EH (cell line): ENCODE data around the gene NPHS2.
"Not testable (repeated sequence)": the region's sequence is repeated elsewhere in the genome, so short reads cannot be mapped to it uniquely, and the experiment has no call there.

Experiments
- DNase-seq: peaks from one replicate; pipeline ENCODE4 v3.0.0-alpha.2; 2015; ENCODE audit warnings: low read depth

The NPHS2 gene

DNA sequence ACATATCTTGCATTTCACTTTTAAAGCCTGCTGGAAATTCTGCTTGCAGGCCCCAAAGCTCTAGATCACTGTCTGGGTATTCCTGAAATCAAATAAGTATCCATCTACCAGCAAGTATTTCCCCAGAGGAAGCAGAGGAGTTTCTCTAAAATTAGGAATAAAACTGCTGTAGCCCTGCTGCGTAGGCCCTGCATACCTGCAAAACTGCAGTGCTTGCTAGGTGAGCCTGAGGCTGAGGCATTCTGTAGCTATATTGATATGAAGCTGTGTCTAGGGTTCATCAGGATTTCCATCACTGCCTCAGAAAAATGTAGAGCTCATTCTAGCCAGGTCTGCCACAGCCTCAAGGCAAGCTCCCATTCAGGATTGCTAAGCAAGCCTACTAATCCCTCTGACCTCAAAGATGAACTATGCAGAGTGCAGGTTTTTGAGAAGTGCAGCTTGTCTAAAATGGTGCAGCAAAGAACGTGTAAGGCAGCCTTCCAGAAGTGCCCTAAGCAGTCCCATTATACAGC lies 28.7 kb downstream of the NPHS2 start:
- no peak for DNase-seq

DNA sequence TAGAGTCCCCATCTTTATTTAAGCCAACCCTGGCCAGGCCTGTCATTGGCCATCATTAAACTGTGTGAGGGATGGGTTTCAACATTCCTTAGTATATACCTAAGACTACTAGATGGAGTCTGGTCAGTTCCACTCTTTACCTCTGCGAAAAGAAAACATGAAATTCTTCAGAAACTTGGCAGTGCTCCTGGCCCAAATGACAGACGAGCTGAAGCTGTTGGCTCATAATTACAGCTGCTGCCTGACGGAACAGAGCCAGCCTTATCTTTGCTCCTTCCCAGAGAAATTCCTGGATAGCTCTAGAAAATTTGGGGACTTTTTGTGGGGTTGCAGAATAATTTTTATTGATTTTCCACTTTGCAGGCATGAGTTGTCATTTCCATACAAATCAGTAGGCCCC lies 30.4 kb downstream of the NPHS2 start:
- no peak for DNase-seq

DNA sequence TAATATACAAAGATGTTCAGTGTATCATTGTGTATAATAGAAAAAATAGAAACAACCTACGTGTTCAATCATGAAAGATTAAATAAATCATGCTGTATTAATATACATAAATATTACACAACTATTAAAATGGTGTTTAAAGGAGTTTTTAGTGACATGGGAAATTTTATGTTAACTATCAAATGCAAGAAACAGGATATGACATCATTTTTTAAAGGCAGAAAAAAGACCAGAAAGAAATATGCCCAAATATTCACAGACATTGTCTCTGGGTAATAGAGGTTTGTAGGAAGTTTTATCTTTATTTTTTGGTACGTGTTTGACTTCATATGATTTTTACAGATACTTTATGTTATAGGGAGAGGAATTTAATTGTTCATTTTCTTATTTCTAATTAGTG lies 34.0 kb downstream of the NPHS2 start:
- DNase-seq, result no peak

DNA sequence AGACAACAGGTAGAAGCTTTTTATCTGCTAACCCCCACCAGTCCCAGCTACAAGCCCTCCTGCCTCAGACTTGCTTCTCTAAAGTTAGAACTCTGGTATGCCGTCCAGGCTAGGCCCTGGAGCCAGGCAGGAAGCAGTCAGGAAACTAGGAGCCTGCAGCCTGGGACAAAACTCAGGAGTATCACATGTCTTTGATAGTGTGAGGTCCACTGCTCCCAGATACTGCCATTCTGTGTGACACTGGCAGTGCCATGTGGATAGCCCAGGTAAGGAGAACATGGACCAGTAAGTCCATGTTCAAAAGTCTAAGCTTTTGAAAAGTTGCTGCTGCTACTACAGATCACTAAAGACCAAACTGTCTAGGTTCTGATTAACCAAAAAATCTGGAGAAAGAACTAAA lies 45.4 kb downstream of the NPHS2 start:
- no peak for DNase-seq

DNA sequence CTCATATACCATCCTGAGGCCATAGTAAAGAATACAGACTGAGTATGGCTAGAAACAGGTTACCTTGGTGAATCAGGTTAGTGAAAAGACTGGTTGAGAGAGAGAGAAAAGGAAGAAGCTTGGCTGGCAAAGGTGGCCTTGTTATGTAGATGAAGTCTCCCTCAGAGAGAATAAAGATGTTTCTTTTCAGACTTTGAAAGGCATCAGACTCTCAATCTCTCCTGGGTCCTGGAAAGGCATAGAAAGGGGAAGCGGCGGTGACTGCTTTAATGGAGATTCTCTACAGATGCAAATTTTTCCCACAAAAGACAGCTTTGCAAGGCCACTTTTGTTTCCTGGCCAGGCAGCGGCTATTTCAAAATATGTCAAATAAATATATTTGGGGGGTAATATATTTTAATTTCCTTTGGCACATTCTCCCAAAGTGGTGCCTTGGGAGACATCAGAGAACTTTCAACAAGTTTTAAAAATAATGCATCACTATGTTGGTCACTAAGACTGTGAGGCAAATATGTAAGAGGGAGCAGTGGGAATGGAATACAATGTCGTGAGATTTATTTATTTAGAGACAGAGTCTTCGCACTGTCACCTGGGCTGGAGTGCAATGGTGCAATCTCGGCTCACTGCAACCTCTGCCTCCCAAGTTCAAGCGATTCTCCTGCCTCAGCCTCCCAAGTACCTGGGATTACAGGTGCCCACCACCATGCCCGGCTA lies 46.1 kb downstream of the NPHS2 start:
- DNase-seq, result no peak

DNA sequence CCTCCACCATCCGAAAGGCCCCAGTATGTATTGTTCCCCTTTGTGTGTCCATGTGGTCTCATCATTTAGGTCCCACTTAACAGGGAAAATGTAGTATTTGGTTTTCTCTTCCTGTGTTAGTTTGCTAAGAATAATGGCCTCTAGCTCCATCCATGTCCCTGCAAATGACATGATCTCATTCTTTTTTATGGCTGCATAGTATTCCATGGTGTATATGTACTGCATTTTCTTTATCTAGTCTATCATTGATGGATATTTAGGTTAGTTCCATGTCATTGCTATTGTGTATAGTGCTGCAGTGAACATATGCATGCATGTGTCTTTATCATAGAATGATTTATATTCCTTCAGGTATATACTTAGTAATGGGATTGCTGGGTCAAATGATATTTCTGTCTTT lies 57.2 kb downstream of the NPHS2 start:
- not testable (repeated sequence) for DNase-seq

DNA sequence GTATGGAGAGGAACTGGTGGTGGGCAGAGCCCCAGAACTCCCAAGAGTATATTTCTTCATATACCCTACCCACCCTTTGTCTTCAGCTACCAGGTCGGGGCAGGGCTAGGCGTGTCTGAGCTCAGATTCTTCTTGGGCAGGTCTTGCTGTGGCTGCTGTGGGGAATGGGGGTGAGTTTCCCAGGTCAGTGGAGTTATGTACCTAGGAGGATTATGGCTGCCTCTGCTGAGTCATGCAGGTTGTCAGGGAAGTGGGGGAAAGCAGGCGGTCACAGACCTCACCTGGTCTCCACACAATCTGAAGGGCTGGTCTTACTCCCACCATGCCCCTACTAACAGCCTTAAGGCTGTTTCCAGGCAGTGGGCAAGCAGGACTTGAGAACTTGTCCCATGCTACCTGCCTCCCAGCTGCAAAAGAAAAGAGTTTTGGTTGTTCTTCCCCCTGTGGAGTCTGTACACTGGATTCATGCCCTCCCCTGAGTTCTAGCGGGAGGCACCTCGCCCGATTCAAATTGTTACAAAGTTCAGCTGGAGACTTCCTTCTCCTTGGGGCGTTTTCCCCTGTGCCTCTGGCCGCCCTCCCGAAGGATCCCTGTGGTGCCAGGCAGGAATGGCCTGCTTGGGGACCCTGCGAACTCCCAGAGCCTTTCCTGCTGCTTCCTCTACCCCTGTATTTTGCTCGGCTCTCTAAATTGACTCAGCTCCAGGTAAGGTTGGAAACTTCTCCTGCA lies 58.6 kb downstream of the NPHS2 start:
- DNase-seq, result no peak

DNA sequence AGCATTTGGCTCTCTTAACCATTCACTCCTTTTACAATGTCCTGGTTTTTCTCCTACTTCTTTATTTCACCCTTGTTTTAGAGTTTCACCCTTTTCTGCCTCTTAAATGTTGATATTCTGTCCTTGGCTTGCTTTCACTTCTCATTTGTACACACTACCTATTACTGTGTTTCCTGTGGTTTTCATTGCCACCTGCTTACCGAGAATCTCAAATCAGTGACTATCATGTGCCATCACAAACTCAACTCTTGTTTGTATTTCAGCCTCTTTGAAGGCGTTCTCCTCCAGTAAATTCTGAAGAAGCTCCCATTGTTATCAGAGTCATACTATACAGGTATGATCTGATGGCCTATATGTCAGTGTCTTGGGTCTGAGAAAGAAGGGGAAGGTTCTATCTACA lies 65.7 kb downstream of the NPHS2 start:
- DNase-seq, result no peak

DNA sequence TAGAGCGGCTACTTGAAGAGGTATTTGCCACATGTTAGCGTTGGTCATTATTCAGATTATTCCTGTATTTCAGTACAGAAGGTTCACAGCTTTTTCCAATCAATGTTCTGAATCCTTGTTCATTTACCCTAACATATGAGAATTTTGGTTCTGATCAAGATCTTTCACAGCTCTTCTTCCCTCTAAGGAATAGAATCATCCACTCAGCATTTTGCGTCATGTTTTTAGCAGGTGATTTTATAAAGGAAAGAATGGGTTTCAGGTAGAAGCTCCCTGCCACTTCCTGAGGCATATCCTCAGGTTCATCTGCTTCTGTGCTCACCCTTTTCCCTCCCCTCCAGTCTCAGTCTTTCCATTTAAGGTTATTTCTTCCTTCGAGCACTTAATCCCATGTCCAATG lies 66.4 kb downstream of the NPHS2 start:
- DNase-seq, result no peak

DNA sequence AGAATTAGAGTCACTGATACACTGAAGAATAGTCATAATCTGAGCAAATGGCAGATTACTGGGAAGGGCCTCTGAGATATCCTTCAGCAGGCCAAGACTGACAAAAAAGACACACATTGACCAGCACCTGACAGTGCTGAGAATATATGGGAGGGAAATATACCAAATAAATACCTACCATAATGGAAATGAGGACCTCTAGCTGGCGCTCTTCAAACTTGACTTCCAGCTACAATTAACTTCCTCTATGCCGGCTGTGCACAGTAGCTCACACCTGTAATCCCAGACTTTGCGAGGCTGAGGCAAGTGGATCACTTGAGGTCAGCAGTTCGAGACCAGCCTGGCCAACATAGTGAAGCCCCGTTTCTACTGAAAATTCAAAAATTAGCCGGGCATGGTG lies 69.5 kb downstream of the NPHS2 start:
- no peak for DNase-seq
